Colon (tissue), 2 donors: Measurements from ENCODE around the gene WWOX.

Experiments used
- FAIRE-seq: peaks from 2 replicates; lab custom pipeline; 2012; peaks lifted over from hg19 to GRCh38; lab: Jason Lieb, UNC
- donor health status: control.
- donor health status: control.

Gene WWOX

DNA sequence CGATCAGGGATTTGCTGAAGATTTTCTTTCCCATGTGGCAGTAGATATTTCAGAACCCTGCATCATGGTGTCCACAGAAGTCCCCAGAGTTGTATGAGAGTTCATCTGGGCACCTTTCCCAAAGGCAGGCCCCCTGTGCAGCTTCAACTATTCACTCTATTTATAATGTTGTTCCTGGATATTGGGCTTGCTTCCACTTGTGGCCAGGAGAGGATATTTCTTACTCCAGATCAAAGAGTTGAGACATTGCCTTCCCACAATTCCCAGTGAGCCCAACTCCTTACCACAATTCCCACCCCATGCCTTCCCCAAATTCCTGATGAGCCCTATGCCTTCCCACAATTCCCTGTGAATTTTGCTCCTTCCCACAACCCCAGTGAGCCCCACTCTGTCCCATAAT is 206.9 kb downstream of the WWOX start:
- FAIRE-seq: no peak

GRCh38 chr16:78307824-78308528 is 208.5 kb downstream of the WWOX start:
- no peak for FAIRE-seq

DNA sequence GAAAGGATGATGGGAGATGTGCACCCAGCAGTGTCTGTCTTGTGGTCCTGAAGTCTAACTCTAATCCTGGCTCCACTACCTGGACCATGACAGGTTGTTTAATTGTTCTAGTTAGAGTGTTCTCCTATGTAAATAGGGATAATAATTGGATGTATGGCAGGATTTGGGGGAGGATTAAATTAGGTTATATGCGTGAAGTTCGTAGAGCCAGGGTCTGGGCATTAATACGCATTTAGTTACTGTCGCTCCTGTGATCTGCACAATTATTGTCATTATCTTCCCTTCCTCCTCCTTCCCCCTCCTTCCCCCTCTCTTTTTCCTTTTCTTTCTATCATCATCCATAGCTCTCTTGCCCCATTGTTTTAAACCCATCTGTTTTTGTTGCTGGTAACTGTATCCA is 210.3 kb downstream of the WWOX start:
- no peak for FAIRE-seq

DNA sequence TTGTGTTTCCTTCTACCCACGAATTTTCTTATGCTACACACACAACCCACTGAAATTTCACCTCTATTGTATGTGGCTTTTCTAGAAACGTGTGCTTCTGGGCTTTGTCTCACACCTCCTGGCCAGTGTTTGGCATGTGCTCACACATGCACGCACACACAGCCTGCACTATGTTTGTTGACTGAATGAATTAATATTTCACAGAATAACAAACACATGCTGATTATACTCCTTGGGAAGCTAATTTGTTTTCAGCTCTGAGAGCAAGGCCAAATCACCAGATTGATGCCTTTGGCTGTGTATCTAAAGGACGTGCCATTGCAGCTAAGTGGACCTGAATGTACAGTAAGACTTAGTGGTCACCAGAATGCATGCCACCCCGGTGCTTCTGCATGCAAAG is 210.7 kb downstream of the WWOX start:
- no peak for FAIRE-seq

DNA sequence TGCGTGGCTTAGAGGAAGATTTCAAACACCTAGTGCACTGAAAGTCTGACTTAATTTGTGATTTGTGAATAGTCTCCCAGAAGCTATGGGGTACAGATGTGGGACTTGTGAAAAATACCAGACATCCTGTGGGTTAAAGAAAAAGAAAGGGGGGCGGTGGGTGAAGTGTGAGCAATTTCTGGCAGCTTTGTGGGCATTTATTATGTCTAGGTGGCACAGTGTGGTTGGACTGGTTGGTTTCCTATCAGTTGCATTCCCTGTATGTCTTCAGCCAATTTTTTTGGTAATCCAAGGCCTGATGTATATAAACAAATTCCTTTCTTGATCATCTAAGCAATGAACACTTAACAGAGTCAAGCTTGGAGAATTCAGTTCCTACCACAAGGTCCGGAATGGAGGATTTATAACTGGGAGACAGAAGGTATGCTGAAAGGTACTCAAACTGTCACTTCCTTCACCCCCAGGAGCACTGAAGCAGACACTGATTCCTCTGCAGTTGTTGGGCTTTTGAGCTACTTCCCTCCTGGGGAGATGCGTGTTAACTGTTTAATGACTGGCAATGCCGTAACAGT is 211.6 kb downstream of the WWOX start:
- FAIRE-seq: no peak

- no peak for FAIRE-seq
Measured at GRCh38 chr16:78311831-78312230, 212.4 kb downstream of the WWOX start.

DNA sequence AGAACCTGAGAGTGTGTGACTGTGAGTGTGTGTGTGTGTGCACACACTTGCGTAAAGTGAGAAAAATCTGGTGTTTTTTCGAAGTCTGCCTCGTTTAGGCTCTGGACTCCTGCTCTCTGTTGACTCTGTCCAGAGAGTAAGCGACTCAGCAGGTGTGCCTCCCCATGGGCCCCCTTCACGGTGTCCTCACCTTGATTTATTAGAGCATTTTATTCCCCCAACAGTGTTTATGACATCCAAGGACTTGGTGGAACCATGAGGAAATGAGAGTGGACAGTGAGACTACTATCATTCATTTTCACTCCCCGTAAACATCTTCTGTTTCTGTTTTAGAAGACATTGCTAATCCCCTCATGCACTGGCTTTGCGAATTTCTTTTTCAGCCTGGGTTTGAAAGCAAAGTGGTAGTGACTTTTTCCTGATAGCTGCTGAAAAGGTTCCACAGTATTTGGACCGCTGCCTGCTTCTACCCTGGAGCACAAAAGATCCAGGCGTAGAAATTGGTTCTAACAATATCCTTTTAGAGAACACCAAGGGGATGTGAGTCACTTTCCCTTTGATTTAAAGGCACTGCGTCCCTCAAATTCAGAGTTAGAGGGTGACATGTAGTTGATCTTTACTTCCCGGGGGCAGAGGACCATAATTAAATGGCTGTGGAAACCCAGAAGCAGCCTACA is 218.2 kb downstream of the WWOX start:
- no peak for FAIRE-seq

DNA sequence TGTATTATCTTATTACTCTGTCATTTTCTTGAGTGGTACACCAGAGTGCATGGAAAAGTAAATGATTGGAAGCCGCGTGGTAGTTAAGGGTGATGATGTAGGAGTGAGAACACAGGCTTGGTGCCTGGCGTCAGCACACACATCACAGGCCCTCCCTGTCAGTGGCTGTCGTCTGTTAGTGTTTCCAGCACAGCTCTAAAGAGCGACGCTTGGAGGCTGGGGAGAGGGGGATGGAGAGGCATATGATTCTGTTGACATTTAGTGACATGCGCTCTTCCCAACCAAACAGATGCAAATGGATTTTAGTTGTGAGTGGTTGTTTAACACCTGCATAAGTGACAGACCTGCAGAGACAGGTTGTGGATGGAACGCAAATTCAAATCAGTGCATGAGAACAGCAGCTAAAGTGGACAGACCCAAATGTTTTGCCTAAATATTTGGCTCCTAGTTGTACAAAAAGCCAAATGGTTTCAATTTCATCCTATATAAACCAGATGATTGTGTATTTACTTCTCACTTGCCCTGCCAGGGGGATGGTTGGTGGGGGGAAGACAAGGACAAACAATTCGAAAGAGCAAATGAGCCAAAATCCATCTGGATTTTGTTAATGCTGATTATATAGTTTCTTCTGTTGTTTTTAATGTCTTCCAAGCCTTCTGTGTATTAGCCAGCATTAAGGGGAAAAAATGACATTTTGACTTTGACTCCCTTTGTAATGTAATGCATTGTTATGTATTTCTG is 222.3 kb downstream of the WWOX start:
- FAIRE-seq: no peak

- no peak for FAIRE-seq
Measured at GRCh38 chr16:78323315-78323714, 223.9 kb downstream of the WWOX start.

DNA sequence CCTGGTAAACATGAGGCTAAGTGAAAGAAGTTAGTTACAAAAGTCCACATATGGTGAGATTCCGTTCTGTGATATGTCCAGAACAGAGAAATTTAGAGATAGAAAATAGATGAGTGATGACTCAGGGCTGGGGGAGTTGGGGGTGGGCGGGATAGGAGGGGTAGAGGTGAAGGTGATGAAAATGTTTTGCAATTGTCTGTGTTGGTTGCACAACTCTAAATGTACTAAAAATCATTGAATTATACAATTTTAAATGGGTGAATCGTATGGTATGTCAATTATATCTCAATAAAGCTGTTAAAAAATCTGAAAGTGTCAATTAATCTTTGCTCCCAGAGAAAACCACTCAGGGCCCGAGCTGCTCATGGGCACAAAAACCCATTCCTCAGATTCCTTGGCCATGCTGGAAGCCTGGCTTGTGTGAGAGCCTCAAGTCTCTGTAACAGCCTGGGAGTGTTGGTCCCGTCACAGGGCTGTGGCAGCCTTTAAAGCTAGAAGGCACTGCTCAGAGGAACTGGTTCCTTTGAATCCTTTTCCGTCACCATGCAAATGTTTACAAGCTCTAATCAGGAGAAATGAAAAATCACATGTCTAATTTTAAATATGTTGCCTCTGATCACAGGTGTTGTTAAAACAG is 225.3 kb downstream of the WWOX start:
- FAIRE-seq: no peak

- FAIRE-seq: no peak
Measured at GRCh38 chr16:78325468-78326352, 226.3 kb downstream of the WWOX start.

DNA sequence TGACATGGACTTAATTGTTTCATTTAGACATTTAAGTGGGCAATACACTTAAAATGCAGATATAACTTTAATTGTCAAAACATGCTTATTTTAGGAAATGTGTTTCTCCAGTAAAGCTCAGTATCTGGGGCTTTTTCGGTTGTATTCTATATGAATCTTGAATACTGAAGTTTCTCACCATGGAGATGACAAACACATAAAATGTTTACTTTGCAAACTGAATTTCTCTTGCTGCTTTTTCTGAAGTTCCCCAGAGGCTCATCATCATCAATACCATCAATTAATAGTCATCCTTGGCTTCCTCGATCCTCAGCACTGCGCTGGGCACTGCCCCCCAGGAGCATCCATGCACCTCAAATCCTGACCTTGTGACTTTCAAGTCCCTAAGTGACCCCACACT is 227.3 kb downstream of the WWOX start:
- no peak for FAIRE-seq

GRCh38 chr16:78331731-78332130 is 232.3 kb downstream of the WWOX start:
- no peak for FAIRE-seq

DNA sequence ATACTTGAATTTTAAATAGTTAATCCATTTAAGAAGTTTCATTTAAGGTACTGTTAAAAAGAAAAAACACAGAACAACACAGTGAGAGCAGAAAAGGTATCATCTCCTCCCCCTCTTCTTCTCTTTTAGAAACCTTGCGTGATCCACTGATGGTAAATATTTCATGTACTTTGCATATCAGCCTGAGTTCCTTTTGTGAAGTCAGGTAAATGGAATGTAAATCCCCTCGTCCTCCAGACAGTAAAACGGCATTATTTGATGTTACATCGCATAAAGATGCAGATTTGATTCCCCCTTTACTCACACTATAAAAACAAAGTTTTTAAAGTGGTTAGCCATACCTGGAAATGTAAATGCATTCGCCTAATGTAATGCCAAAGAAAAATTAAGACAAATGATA is 234.4 kb downstream of the WWOX start:
- no peak for FAIRE-seq

GRCh38 chr16:78340590-78340989 is 241.1 kb downstream of the WWOX start:
- no peak for FAIRE-seq

- no peak for FAIRE-seq
Measured at GRCh38 chr16:78348068-78348467, 248.6 kb downstream of the WWOX start.

DNA sequence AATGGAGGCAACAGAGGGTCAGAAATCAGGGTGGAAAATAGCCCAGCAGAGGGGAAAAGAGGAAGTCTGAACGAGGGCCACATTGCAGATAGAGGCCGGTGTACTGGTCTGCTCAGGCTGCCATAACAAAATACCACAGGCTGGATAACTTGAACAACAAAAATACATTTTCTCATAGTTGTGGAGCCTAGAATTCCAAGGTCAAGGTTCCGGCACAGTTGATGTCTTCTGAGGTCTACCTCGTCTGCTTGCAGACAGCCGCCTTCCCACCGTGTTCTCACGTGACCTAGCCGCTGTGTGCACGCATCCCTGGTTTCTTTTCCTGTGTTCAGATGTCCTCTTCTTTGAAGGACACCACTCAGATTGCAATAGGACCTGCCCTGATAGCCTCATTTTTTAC is 249.4 kb downstream of the WWOX start:
- FAIRE-seq: no peak

- FAIRE-seq: no peak
Measured at GRCh38 chr16:78352184-78352583, 252.7 kb downstream of the WWOX start.

DNA sequence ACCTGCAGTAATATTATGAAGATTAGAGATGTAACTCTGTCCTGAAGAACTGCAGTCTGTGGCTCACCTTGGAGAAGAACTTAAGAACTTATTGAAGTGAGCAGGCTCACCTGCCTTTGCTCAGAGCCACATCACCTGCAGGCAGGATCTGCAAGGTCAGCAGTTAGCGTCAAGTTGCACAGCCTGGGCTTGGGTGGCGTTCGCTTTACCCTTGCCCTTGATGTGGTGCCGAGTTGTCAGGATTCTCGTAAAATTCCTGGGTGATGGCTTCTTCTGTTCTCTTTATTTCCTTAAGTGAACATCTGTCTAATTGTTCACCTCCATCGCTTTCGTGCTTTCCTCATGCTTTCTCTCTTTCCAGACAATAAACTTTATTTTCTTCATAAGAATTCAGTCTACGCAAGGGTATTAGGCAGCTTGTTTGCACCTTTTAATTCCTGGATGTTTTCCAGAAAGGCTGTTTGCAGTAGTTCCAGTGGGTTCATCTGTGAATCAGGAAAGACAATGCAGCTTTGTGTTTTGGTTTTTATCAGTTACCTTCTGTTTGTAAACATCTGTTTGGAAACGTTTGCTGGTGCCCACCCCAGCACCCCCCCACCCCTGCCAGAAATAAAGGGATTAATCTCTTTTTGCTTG is 254.3 kb downstream of the WWOX start:
- no peak for FAIRE-seq

GRCh38 chr16:78362524-78363135 is 263.2 kb downstream of the WWOX start:
- FAIRE-seq: no peak
